PC-3 (cell line): ENCODE data around the gene FAM53B. TPM values are rescaled to one million over a fixed set of nuclear protein-coding genes. Genes with fewer than 3 reads are reported as not detected.

Experiments
- ATAC-seq: fragments of 200-7000 bp; cut with Tn5 transposase; 2 replicates; pipeline ENCODE4 v1.9.1; 2020; ENCODE audit warnings: mild to moderate bottlenecking, moderate library complexity
- BruUV-seq: library from RNA; stranded (reverse); fragments of 400-500 nt; replicated peaks from 2 replicates; lab custom pipeline; 2021; lab: Mats Ljungman, UMichigan
- CTCF ChIA-PET: fragments of 300-600 bp; sonication (Branson Sonifier 250); formaldehyde crosslinking; loops from one replicate; lab custom pipeline; 2022; ENCODE audit warnings: antibody characterized with exemption; lab: Charles Lee
- POLR2A ChIA-PET: fragments of 300-600 bp; sonication (Branson Sonifier 250); formaldehyde crosslinking; loops from one replicate; lab custom pipeline; 2022; ENCODE audit warnings: antibody characterized with exemption; ENCODE audit not compliant: unreplicated experiment; lab: Charles Lee
- DNase-seq: peaks from one replicate; pipeline ENCODE4 v3.0.0-alpha.2; 2015
- H2AFZ ChIP-seq: fragments of 300-600 bp; sonication (generic); 2 replicates; pipeline ENCODE4 v1.6.0; 2016; ENCODE audit warnings: antibody characterized with exemption, low read length
- H3F3A ChIP-seq: fragments of 300-600 bp; sonication (generic); one replicate; pipeline ENCODE4 v1.6.0; 2017; ENCODE audit warnings: antibody characterized with exemption, low read length, control low read depth, mild to moderate bottlenecking; ENCODE audit not compliant: unreplicated experiment
- H3K27ac ChIP-seq: fragments of 300-600 bp; sonication (generic); 2 replicates; pipeline ENCODE4 v1.5.1; 2016; ENCODE audit warnings: mild to moderate bottlenecking, low read length
- H3K27me3 ChIP-seq: fragments of 300-600 bp; sonication (generic); 2 replicates; pipeline ENCODE4 v1.6.1; 2016; ENCODE audit warnings: low read length, mixed read lengths
- H3K36me3 ChIP-seq: fragments of 300-600 bp; sonication (generic); 2 replicates; pipeline ENCODE4 v1.6.1; 2016; ENCODE audit warnings: low read depth, mixed run types, low read length, mixed read lengths
- H3K4me1 ChIP-seq: fragments of 300-600 bp; sonication (generic); 2 replicates; pipeline ENCODE4 v1.5.1; 2016; ENCODE audit warnings: low read length; ENCODE audit not compliant: insufficient read depth
- H3K4me2 ChIP-seq: fragments of 300-600 bp; sonication (generic); 2 replicates; pipeline ENCODE4 v1.6.0; 2016; ENCODE audit warnings: low read length
- H3K4me3 ChIP-seq: fragments of 300-600 bp; sonication (generic); 2 replicates; pipeline ENCODE4 v1.5.1; 2016; ENCODE audit warnings: mild to moderate bottlenecking, low read length, mixed read lengths
- H3K79me2 ChIP-seq: fragments of 300-600 bp; sonication (generic); 2 replicates; pipeline ENCODE4 v1.6.1; 2017; ENCODE audit warnings: low read length, mixed read lengths
- H3K9ac ChIP-seq: fragments of 300-600 bp; sonication (generic); 2 replicates; pipeline ENCODE4 v1.6.0; 2016; ENCODE audit warnings: mild to moderate bottlenecking, low read length
- H3K9me2 ChIP-seq: fragments of 300-600 bp; sonication (generic); replicated peaks from 2 replicates; pipeline ENCODE4 v1.6.1; 2016; ENCODE audit warnings: mixed run types, low read length, mixed read lengths
- H3K9me3 ChIP-seq: fragments of 300-600 bp; sonication (generic); 2 replicates; pipeline ENCODE4 v1.6.1; 2016; ENCODE audit warnings: low read length, mixed read lengths
- H4K20me1 ChIP-seq: fragments of 300-600 bp; sonication (generic); 2 replicates; pipeline ENCODE4 v1.6.1; 2016; ENCODE audit warnings: low read length, mixed read lengths
- EZH2 ChIP-seq: fragments of 300-600 bp; sonication (generic); IDR thresholded peaks from one replicate; pipeline ENCODE4 v1.6.1; 2017; ENCODE audit warnings: antibody characterized with exemption, mild to moderate bottlenecking, low read length; ENCODE audit not compliant: unreplicated experiment
- EZH2phosphoT487 ChIP-seq: fragments of 300-600 bp; sonication (generic); IDR thresholded peaks from 2 replicates; pipeline ENCODE4 v1.6.1; 2018; ENCODE audit warnings: mild to moderate bottlenecking, antibody characterized with exemption, low read length, borderline replicate concordance
- intact Hi-C: fragments of 100-400 bp; cut with micrococcal nuclease; formaldehyde crosslinking; loops from 2 replicates; pipeline ENCODE4 v1.9.0; 2023
- total RNA-seq: library from RNA; depleted of rRNA; stranded (reverse); fragments of >200 nt; gene quantifications from 2 replicates; pipeline ENCODE4 v1.2.3, GENCODE V29; 2014
- TF ChIP-seq, protein P1 (sequence below): fragments of 300-600 bp; sonication (generic); conservative IDR thresholded peaks from 2 replicates; pipeline ENCODE4 v1.5.1; 2017; ENCODE audit warnings: antibody characterized with exemption, low read depth, mild to moderate bottlenecking, low read length

The FAM53B gene
- total RNA-seq, 1 experiment from 2014 or later = 19.4 TPM

DNA sequence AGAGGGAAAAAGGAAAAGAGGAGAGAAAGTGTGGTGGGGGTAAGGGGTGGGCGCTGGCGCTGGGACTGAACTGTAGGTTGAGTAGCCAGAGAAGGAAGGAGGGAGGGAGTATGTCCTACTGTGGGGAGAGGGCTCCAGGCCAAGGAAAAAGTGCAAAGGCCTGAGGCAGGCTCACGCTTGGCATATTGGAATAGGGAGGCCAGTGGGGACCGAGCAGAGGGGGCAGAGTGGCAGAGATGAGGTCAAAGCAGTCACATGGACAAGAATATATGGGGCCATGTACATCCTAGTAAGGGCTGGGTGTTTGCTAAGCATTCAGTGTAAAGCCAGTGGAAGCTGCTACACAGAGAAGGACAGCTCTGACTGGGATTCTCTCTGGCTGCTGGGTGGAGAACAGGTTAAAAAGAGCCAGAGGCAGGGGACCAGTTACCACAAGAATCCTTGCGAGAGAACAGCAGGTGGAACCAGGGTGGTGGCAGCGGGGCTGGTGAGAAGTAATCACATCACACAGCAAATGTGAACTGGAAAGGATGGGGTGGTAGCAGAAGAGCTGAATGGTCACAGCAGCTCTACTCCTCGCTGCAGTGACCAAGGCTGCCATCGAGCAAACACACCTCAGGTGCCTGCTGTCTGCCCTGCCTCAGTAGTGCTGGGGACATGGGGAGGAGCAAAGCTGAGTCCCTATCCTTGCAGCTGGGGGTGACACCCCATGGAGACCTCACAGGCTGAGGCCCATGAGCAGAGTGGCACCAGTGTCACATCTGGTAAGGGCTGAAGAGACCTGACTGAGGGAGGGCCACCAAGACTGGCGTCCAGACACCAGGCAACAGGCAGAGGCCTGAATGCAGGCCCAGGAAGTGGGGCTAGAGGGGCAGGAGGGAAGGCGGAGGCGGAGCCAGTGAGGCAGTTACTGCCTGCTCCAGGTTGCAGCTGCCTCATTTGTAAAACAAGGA, 39.5 kb downstream of the FAM53B start:
- no TSS peak for BruUV-seq
- no peak overlapping the region for H3K4me2 ChIP-seq
- no peak overlapping the region for H3K27ac ChIP-seq
- no peak for ATAC-seq
- H3K27me3 ChIP-seq = no peaks in the 10 kb centered on the region
- no peaks in the 10 kb centered on the region for H3K9me3 ChIP-seq
- CTCF ChIA-PET = interaction anchor here (1.0 kb wide), 1 partner anchor 37 kb away, joined by 4 read pairs; no protein-coding TSS in a partner anchor
- intact Hi-C loops = no loop called here
- no peaks in the 10 kb centered on the region for H3K79me2 ChIP-seq
- no peaks in the 10 kb centered on the region for H3K9me2 ChIP-seq
- H3K4me1 ChIP-seq = no peaks in the 10 kb centered on the region
- DNase-seq = no peak
- H2AFZ ChIP-seq = no peak overlapping the region
- POLR2A ChIA-PET = interaction anchor here (0.6 kb wide), 1 partner anchor 31 kb away, joined by 3 read pairs; no protein-coding TSS in a partner anchor
- H3F3A ChIP-seq = no peaks in the 10 kb centered on the region
- TF ChIP-seq EZH2 (no peak), EZH2phosphoT487 (no peak)
- TF ChIP-seq, protein P1, sequence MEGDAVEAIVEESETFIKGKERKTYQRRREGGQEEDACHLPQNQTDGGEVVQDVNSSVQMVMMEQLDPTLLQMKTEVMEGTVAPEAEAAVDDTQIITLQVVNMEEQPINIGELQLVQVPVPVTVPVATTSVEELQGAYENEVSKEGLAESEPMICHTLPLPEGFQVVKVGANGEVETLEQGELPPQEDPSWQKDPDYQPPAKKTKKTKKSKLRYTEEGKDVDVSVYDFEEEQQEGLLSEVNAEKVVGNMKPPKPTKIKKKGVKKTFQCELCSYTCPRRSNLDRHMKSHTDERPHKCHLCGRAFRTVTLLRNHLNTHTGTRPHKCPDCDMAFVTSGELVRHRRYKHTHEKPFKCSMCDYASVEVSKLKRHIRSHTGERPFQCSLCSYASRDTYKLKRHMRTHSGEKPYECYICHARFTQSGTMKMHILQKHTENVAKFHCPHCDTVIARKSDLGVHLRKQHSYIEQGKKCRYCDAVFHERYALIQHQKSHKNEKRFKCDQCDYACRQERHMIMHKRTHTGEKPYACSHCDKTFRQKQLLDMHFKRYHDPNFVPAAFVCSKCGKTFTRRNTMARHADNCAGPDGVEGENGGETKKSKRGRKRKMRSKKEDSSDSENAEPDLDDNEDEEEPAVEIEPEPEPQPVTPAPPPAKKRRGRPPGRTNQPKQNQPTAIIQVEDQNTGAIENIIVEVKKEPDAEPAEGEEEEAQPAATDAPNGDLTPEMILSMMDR = no peak
- H3K9ac ChIP-seq = no peak overlapping the region
- no peaks in the 10 kb centered on the region for H3K36me3 ChIP-seq
- H3K4me3 ChIP-seq = no peak overlapping the region
- H4K20me1 ChIP-seq = no peaks in the 10 kb centered on the region

DNA sequence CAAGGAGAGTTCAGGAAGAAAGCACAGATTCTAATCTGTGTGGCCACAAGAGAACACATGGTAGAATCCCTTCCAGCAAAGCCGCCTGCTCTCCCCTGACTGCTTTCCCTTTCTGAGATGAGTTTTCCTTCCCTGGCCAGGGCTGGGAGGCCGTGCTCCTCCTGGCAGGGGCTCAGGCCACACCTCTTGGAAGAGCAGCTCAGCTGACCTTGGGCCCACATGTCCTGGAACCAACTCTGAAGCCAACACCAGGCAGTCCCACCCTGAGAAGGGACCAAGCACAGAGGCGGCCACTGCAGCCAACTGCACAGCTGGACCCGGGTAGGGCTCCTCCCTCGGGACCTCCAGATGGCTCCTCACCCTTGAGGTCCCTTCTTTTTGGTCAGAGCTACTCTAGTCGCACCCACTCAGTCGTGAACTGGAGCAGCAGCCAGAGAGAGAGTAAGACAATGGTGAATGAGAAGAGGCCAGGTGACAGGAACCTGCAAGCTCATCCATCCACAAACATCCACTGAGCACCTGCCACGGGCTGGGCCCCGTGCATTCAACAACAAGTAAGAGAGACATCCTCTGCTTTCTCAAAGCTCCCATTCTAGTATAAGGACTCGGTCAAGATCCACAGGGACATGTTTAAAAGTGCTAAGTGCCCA, 40.3 kb downstream of the FAM53B start:
- Histone ChIP-seq H3K27me3 (no peaks in the 10 kb centered on the region), H3K4me2 (no peak overlapping the region), H3K4me1 (no peaks in the 10 kb centered on the region), H3K9ac (no peak overlapping the region), H4K20me1 (no peaks in the 10 kb centered on the region), H3K4me3 (no peak overlapping the region), H3K9me3 (no peaks in the 10 kb centered on the region), H3K36me3 (no peaks in the 10 kb centered on the region), H3K9me2 (no peaks in the 10 kb centered on the region), H3F3A (no peaks in the 10 kb centered on the region), H3K27ac (no peak overlapping the region), H2AFZ (no peak overlapping the region), H3K79me2 (no peaks in the 10 kb centered on the region)
- intact Hi-C loops = no loop called here
- no peak for ATAC-seq
- ChIA-PET POLR2A (no interaction called here), CTCF (no interaction called here)
- no peak for TF ChIP-seq EZH2
- TF ChIP-seq EZH2phosphoT487 = no peak
- TF ChIP-seq, protein P1 = no peak
- BruUV-seq = no TSS peak
- DNase-seq = no peak
